Right cardiac atrium (tissue), 5 donors: ENCODE data around the gene PAPSS2. TPM values are rescaled to one million over a fixed set of nuclear protein-coding genes. Genes with fewer than 3 reads are reported as not detected.
A peak's percentile ranks its signal among the peaks of the same experiment; 100 is the strongest.
"Not testable (repeated sequence)": the region's sequence is repeated elsewhere in the genome, so short reads cannot be mapped to it uniquely, and the experiment has no call there.

Experiments used
- ATAC-seq, 2 donors: fragments of 200-7000 bp; cut with Tn5 transposase; one replicate each; pipeline versions ENCODE4 v1.8.0 to v1.9.1; 2020; ENCODE audit warnings: moderate library complexity in 2 of 2, mild to moderate bottlenecking in 1 of 2
- DNase-seq, 3 donors: peaks; one replicate each; pipeline ENCODE4 v3.0.0-alpha.2; 2020
- H3K27ac ChIP-seq: one replicate; pipeline ENCODE4 v1.5.1; 2013; ENCODE audit warnings: mild to moderate bottlenecking, low read length, control low read depth, moderate library complexity
- H3K27me3 ChIP-seq: one replicate; pipeline ENCODE4 v1.6.1; 2013; ENCODE audit not compliant: control insufficient read depth, insufficient read depth
- H3K4me1 ChIP-seq: one replicate; pipeline ENCODE4 v1.6.1; 2013; ENCODE audit warnings: low read length; ENCODE audit not compliant: control insufficient read depth, insufficient read depth
- H3K4me3 ChIP-seq: one replicate; pipeline ENCODE4 v1.5.1; 2013; ENCODE audit warnings: low read length, control low read depth
- H3K9me3 ChIP-seq: one replicate; pipeline ENCODE4 v1.6.1; 2013; ENCODE audit warnings: low read length; ENCODE audit not compliant: control insufficient read depth
- WGBS: extraction: QIAGEN DNeasy Blood & Tissue Kit; methylation state at CpG from one replicate; pipeline ENCODE4 v1.1.7; 2013; 5-methylcytosine and 5-hydroxymethylcytosine counted together
- intact Hi-C, 4 donors: fragments of 100-400 bp; cut with DNase I; formaldehyde crosslinking; loops; one replicate each; pipeline versions ENCODE4 v1.11.0 to v1.14.0; 2022 to 2023
- polyA plus RNA-seq: library from polyadenylated mRNA; stranded (reverse); fragments of 200-250 nt; gene quantifications from one replicate; pipeline ENCODE4 v1.2.3, GENCODE V29; 2013
- total RNA-seq, 4 donors: library from RNA; stranded (reverse); fragmentation: NEBNext Ultra II Directional; extraction: Animal tissue kit (Norgen Biotek cat#: 25700); gene quantifications; one replicate each; pipeline ENCODE4 v1.2.1, GENCODE V29; 2021
- donor health status: healthy with polysubstance abuse.
- donor health status: DM: no; HTN: yes; CAD: no.
- donor health status: DM: no; HTN: no; CAD: no.
- donor health status: DM: no; HTN: yes; CAD: no; lungs with severe emphysema.
- donor health status: DM: yes; HTN: yes; CAD: no.

The PAPSS2 gene
- total and polyA plus RNA-seq, 5 donors = 5.0 to 15.9 (median 13.9) TPM

DNA sequence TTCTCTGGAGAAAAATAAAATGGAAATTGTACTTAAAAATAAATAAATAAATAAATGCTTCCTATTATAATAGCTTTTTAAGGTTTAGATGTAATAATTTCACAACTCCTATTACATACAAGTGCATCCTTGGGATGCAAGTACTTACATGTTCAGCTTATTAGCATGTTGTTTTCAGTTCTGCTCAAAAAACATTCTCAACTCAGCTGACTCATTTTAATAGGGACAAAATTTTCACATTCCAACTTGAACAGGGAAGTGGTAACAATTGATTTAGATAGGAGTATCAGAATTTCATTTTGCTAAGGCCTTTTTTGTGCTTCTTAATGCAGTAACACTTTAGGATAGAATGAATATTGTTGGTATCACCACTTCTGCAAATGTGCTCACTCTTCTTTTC is 16.7 kb upstream of the PAPSS2 start:
- H3K4me1 ChIP-seq = no peaks in the 10 kb centered on the region
- intact Hi-C loops = no loop called here

DNA sequence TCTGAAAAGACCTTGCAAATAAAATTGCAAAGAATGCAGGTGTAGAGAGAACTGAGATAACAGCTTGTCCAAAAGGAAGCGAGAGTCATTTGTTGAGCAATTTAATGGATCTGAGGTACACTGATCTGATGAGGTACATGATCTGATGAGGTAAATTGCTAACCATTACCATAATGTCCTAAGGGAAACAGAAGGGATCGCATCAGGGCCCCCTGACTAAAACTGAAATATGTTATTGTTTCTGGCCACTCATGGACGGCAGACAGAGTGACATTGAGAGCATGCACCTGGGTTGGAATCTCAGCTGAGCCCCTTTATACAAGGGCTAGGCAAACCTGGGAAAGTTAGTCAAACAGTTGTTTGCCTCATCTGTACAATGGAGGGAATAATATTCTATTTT is 15.8 kb upstream of the PAPSS2 start:
- Histone ChIP-seq H3K27me3 (no peaks in the 10 kb centered on the region), H3K4me1 (no peaks in the 10 kb centered on the region), H3K4me3 (no peak overlapping the region), H3K27ac (no peak overlapping the region), H3K9me3 (no peaks in the 10 kb centered on the region)
- DNase-seq (no peak), ATAC-seq (no peak)
- WGBS = 90% methylated on average over 3 of the region's 3 CpGs
- intact Hi-C loops = no loop called here

More for the DNA sequence above, 16.7 kb upstream of the PAPSS2 start:
- no peak for DNase-seq
- ATAC-seq = no peak
- Histone ChIP-seq H3K27me3 (no peaks in the 10 kb centered on the region), H3K27ac (no peak overlapping the region), H3K9me3 (no peaks in the 10 kb centered on the region), H3K4me3 (no peak overlapping the region)

DNA sequence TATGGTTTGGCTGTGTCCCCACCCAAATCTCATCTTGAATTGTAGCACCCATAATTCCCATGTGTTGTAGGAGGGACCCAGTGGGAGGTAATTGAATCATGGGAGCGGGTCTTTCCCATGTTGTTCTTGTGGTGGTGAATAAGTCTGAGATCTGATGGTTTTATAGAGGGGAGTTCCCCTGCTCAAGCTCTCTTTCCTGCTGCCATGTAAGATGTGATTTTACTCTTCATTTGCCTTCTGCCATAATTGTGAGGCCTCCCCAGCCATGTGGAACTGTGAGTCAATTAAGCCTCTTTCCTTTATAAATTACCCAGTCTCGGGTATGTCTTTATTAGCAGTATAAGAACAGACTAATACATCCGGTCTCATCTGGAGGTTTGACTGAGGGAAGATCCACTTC is 15.2 kb upstream of the PAPSS2 start:
- H3K27ac ChIP-seq, DNase-seq, intact Hi-C loops, H3K9me3 ChIP-seq, H3K4me1 ChIP-seq, H3K4me3 ChIP-seq, ATAC-seq, H3K27me3 ChIP-seq: not testable (repeated sequence)
- WGBS = 89% methylated on average over 3 of the region's 3 CpGs

DNA sequence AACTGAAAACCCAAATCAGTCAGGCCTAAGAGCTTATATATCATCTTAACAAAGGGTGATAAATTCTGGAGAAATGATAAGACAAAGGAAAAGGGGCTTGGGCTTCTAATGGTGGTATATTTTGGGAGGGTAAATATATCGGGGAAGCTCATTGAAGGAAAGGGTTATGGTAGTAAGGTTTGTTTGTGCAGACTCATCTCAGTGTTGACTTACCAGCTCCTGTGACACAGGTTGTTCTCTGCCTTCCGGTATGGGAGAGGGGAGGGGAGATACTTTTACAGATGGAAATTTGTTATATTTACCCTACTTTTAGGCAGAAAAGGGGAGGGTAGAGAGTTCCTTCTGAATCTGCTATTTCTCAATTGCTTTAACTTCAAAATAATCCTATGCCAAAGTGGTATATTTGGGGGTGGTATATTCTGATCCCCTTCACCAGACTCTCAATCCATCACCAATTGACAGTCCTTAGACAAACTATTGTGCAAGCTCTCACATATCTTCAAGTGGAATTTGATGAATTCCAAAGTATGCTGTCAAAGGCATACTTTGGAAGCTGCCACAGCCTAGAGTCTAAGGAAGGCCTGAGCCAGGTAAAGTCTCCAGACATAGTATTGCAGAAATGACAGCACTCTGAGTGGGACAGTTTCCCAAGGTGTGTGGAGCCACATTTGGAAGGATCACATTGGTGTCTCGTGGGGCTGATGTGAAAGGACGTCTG is 13.3 kb upstream of the PAPSS2 start:
- no peak overlapping the region for H3K4me3 ChIP-seq
- no peak overlapping the region for H3K27ac ChIP-seq
- no peaks in the 10 kb centered on the region for H3K9me3 ChIP-seq
- no peak for ATAC-seq
- DNase-seq = no peak
- H3K27me3 ChIP-seq = no peaks in the 10 kb centered on the region
- WGBS = 71% methylated on average over 4 of the region's 4 CpGs
- H3K4me1 ChIP-seq = no peaks in the 10 kb centered on the region
- intact Hi-C loops = no loop called here

DNA sequence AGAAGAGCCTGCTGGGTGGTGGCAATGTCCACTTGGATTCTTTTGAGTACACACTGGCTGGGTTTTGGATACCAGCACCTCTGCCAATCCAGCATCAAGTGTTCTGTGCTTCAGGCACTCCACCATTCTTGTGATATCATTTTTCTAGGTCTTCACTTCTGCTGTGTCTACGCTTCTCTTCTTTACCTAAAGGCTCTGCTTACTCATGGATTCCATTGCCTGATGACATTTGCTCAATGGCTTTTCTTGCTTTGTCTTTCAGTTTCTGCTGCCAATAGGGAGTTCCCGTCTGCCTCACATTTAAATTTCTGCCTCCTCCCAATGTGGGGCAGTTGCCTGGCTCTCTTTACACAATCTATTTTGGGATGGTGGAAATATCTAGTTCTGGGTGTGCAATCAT is 12.7 kb upstream of the PAPSS2 start:
- Histone ChIP-seq H3K27me3 (no peaks in the 10 kb centered on the region), H3K9me3 (no peaks in the 10 kb centered on the region), H3K27ac (no peak overlapping the region), H3K4me1 (no peaks in the 10 kb centered on the region), H3K4me3 (no peak overlapping the region)
- ATAC-seq (no peak), DNase-seq (no peak)
- 83% methylated on average over 2 of the region's 2 CpGs for WGBS
- intact Hi-C loops = no loop called here

DNA sequence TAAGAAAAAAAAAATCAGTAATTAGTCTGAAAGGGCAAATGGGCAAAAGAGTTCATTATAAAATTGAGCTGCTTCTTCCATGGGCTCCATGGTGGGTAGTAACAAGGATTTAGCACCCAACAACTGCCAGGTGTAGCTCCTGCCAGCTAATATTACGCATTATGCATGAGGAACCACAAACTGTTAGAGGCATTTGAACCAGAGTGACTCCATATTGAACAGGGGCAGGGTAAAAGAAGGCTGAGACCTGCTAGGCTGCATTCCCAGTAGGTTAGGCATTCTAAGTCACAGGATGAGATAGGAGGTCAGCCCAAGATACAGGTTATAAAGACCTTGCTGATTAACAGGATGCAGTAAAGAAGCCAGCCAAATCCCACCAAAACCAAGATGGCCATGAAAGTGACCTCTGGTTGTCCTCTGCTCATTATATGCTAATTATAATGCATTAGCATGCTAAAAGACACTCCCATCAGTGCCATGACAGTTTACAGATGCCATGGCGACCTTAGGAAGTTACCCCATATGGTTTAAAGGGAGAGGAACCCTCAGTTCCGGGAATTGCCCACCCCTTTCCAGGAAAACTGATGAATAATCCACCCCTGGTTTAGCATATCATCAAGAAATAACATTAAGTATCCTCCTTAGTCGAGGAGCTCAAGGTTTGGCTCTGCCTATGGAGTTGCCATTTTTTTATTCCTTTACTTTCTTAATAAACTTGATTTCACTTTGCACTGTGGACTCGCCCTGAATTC is 8.7 kb upstream of the PAPSS2 start:
- DNase-seq (no peak), ATAC-seq (no peak)
- Histone ChIP-seq H3K9me3 (no peaks in the 10 kb centered on the region), H3K27me3 (no peaks in the 10 kb centered on the region), H3K4me1 (no peaks in the 10 kb centered on the region), H3K27ac (no peak overlapping the region), H3K4me3 (no peak overlapping the region)
- WGBS = 83% methylated on average over 5 of the region's 5 CpGs
- intact Hi-C loops = no loop called here

DNA sequence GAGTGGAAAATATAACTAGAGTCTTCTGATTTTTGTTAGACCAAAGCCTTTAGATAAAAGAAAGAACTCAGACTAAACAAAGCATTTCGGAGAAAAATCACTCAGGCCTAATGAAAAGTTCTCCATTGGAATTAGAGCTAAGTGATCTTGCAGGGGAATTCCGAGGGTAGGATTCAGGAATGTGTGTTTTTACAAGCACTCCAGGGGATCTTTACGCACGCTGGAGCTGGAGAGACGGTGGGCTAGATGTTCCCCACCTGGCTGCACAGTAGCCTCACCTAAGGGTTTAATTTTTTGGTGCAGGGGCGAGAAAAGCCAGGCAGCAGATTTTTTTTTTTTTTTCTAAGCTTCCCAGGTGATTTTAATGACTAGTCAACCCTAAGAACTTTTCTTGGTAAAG is 7.9 kb upstream of the PAPSS2 start:
- Histone ChIP-seq H3K27me3 (no peaks in the 10 kb centered on the region), H3K4me3 (no peak overlapping the region), H3K27ac (no peak overlapping the region), H3K9me3 (no peaks in the 10 kb centered on the region), H3K4me1 (no peaks in the 10 kb centered on the region)
- ATAC-seq = no peak
- 72% methylated on average over 6 of the region's 6 CpGs for WGBS
- DNase-seq = no peak
- intact Hi-C loops = no loop called here

DNA sequence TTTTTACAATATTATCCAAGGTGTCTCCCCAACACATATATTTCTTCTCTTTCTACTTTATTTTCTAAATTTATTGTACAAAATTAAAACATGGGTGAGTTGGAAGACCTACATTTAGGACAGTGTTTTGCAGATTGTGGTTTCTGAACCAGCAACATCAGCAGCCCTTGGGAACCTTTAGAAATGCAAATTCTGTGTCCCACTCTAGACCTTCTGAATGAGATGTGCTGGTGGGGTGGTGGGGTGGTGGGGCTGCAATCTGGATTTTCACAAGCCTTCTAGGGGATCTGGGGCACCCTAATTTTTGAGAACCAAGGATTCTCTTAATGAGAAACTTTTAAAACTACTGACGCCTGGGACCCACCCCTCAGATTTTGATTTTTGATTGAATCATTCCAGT is 7.4 kb upstream of the PAPSS2 start:
- H3K4me3 ChIP-seq = no peak overlapping the region
- DNase-seq (no peak), ATAC-seq (no peak)
- no peaks in the 10 kb centered on the region for H3K4me1 ChIP-seq
- 88% methylated on average over 1 of the region's 1 CpG for WGBS
- intact Hi-C loops = no loop called here
- H3K9me3 ChIP-seq = no peaks in the 10 kb centered on the region
- no peaks in the 10 kb centered on the region for H3K27me3 ChIP-seq
- H3K27ac ChIP-seq = no peak overlapping the region

DNA sequence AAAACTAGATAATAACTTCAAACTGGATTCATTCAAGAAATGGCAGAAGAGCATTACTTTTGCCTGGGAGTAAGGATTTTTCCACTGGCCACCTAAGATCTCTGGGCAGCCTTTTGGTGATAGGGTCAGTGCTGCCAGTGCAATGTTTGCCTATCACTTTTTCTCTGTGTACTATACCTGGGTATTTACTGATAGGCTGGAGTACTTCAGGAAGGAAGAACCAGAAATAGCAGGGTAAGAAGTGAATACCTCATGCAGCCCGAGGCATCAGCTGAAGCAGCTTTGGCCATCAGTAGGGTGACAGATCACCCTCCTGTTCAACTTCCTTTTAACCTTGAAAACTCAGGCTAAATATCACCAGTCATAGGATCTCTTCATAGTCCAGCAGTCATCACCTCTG is 5.5 kb upstream of the PAPSS2 start:
- Histone ChIP-seq H3K27ac (no peak overlapping the region), H3K27me3 (no peaks in the 10 kb centered on the region), H3K4me3 (no peak overlapping the region), H3K4me1 (no peaks in the 10 kb centered on the region), H3K9me3 (no peaks in the 10 kb centered on the region)
- DNase-seq (no peak), ATAC-seq (no peak)
- WGBS = 44% methylated on average over 1 of the region's 1 CpG
- intact Hi-C loops = loop anchor here in 1 of 4 donors (2.0 kb wide), 1 partner anchor 81 kb away; no protein-coding TSS in a partner anchor

DNA sequence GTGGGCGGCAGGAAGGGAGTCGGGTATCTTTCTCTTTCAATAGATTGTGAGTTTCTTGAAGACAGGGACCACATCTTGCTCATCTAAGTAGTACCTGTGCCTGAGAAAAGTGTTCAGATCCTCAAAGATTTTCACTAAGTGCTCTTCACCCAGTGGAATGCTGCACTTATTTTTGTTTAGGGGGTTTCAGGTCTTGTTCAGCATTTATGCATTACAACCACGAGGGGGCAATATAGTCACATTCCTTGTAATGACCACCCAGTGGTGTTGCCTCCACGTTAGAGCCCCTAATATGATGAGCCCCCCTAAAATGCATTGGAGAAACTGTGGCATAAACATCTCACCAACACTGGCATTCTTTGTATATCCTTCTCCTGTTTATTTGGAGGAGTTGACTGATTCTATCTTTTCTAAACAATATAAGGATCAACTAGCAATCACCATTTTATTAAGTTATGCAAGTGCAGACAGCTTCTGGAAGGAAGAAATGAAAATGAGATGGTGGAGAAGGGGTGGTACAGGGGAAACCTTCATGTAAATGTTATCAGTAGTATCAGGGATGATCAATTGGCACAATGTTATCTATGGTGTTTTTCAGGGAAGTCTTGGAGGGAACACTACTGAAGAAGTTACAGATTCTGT is 3.1 kb upstream of the PAPSS2 start:
- no peak overlapping the region for H3K27ac ChIP-seq
- ATAC-seq (peak in 1 of 2 donors; percentile 16), DNase-seq (no peak)
- no peak overlapping the region for H3K4me3 ChIP-seq
- no peaks in the 10 kb centered on the region for H3K9me3 ChIP-seq
- intact Hi-C loops = loop anchor here in 2 of 4 donors (2.0 to 5.0 kb wide), 2 partner anchors 78 to 81 kb away; no protein-coding TSS in a partner anchor
- WGBS = 40% methylated on average over 4 of the region's 4 CpGs
- H3K27me3 ChIP-seq = no peaks in the 10 kb centered on the region
- no peaks in the 10 kb centered on the region for H3K4me1 ChIP-seq

DNA sequence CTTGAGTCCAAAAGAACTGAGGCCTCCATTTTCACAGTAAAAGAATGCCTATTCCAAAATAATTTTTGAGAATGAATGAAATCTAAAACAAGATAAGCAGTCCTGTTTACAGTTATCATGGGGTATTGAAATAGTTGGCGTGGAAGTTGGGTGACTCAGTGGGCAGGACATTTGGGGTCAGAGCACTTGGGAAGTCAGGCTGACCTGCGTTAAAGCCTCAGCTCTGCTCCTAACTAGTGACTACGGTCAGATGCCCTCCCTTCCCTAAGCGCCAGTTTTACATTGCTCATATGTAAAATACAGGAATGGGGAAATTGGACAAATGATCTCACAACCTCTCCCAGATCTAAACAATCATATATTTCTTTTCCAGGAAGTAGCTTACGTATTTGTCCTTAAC is 2.3 kb upstream of the PAPSS2 start:
- Histone ChIP-seq H3K4me3 (no peak overlapping the region), H3K27ac (no peak overlapping the region), H3K27me3 (no peaks in the 10 kb centered on the region), H3K4me1 (no peaks in the 10 kb centered on the region), H3K9me3 (no peaks in the 10 kb centered on the region)
- DNase-seq (peak in 2 of 3 donors; percentile 58), ATAC-seq (peak; percentile 66 to 73)
- intact Hi-C loops = loop anchor here in 2 of 4 donors (2.0 to 5.0 kb wide), 2 partner anchors 77 to 80 kb away; no protein-coding TSS in a partner anchor
- 46% methylated on average over 5 of the region's 5 CpGs for WGBS
